Measurements from ENCODE around the gene PGLYRP4. TPM values are rescaled to one million over a fixed set of nuclear protein-coding genes. Genes with fewer than 3 reads are reported as not detected.

PGLYRP4 gene
- total and polyA plus RNA-seq, 9 donors: 0.74 TPM; not detected in 8

- Histone ChIP-seq H3K36me3 (ENCODE audit: control insufficient read depth, insufficient read depth, low read length) (no peaks in the 10 kb centered on the region), H3K4me1 (ENCODE audit: control insufficient read depth, insufficient read depth, low read length) (no peaks in the 10 kb centered on the region), H3K27ac (ENCODE audit: low read length) (no peak within 1 kb of the TSS), H3K27me3 (ENCODE audit: control insufficient read depth, insufficient read depth, low read length) (no peaks in the 10 kb centered on the region), H3K9me3 (replicated peaks; ENCODE audit: control insufficient read depth, low read depth, low read length) (no peaks in the 10 kb centered on the region), H3K4me3 (ENCODE audit: low read length) (no peak within 1 kb of the TSS)
- DNase-seq: no peak
- WGBS (ENCODE audit: insufficient coverage): no CpG with 5 or more reads among the region's 1 CpG
Measured at GRCh38 chr1:153375511-153375910, 26.9 kb upstream of the PGLYRP4 start, which contains the start of gene S100A12. TSS of gene S100A12 (minus strand) at chr1:153375621. CDS start at chr1:153374592, 1,029 bp downstream.

GRCh38 chr1:153374071-153374470, 25.4 kb upstream of the PGLYRP4 start:
- H3K4me1 ChIP-seq (ENCODE audit: control insufficient read depth, insufficient read depth, low read length): no peaks in the 10 kb centered on the region
- no peak overlapping the region for H3K4me3 ChIP-seq (ENCODE audit: low read length)
- no peak for DNase-seq
- H3K27ac ChIP-seq (ENCODE audit: low read length): no peak overlapping the region
- H3K27me3 ChIP-seq (ENCODE audit: control insufficient read depth, insufficient read depth, low read length): no peaks in the 10 kb centered on the region
- no CpG with 5 or more reads among the region's 2 CpGs for WGBS (ENCODE audit: insufficient coverage)
- H3K9me3 ChIP-seq (replicated peaks; ENCODE audit: control insufficient read depth, low read depth, low read length): no peaks in the 10 kb centered on the region
- no peaks in the 10 kb centered on the region for H3K36me3 ChIP-seq (ENCODE audit: control insufficient read depth, insufficient read depth, low read length)

- Histone ChIP-seq H3K36me3 (ENCODE audit: control insufficient read depth, insufficient read depth, low read length) (no peaks in the 10 kb centered on the region), H3K9me3 (replicated peaks; ENCODE audit: control insufficient read depth, low read depth, low read length) (no peaks in the 10 kb centered on the region), H3K4me1 (ENCODE audit: control insufficient read depth, insufficient read depth, low read length) (no peaks in the 10 kb centered on the region), H3K4me3 (ENCODE audit: low read length) (no peak overlapping the region), H3K27ac (ENCODE audit: low read length) (no peak overlapping the region), H3K27me3 (ENCODE audit: control insufficient read depth, insufficient read depth, low read length) (no peaks in the 10 kb centered on the region)
- WGBS (ENCODE audit: insufficient coverage): 83% methylated on average over 2 of the region's 2 CpGs
- no peak for DNase-seq
Measured at GRCh38 chr1:153372571-153372970, 23.9 kb upstream of the PGLYRP4 start.

GRCh38 chr1:153371231-153371630, 22.6 kb upstream of the PGLYRP4 start:
- Histone ChIP-seq H3K27me3 (ENCODE audit: control insufficient read depth, insufficient read depth, low read length) (no peaks in the 10 kb centered on the region), H3K9me3 (replicated peaks; ENCODE audit: control insufficient read depth, low read depth, low read length) (no peaks in the 10 kb centered on the region), H3K27ac (ENCODE audit: low read length) (no peak overlapping the region), H3K36me3 (ENCODE audit: control insufficient read depth, insufficient read depth, low read length) (no peaks in the 10 kb centered on the region), H3K4me1 (ENCODE audit: control insufficient read depth, insufficient read depth, low read length) (no peaks in the 10 kb centered on the region), H3K4me3 (ENCODE audit: low read length) (no peak overlapping the region)
- WGBS (ENCODE audit: insufficient coverage): no CpG with 5 or more reads among the region's 1 CpG
- no peak for DNase-seq

GRCh38 chr1:153370146-153370545, 21.5 kb upstream of the PGLYRP4 start:
- no peaks in the 10 kb centered on the region for H3K9me3 ChIP-seq (replicated peaks; ENCODE audit: control insufficient read depth, low read depth, low read length)
- no CpG with 5 or more reads among the region's 3 CpGs for WGBS (ENCODE audit: insufficient coverage)
- H3K27me3 ChIP-seq (ENCODE audit: control insufficient read depth, insufficient read depth, low read length): peaks cover 1% of the 10 kb centered on the region
- no peaks in the 10 kb centered on the region for H3K36me3 ChIP-seq (ENCODE audit: control insufficient read depth, insufficient read depth, low read length)
- H3K4me1 ChIP-seq (ENCODE audit: control insufficient read depth, insufficient read depth, low read length): no peaks in the 10 kb centered on the region
- no peak overlapping the region for H3K27ac ChIP-seq (ENCODE audit: low read length)
- DNase-seq: no peak
- H3K4me3 ChIP-seq (ENCODE audit: low read length): no peak overlapping the region

GRCh38 chr1:153368495-153368894, 19.9 kb upstream of the PGLYRP4 start:
- Histone ChIP-seq H3K4me1 (ENCODE audit: control insufficient read depth, insufficient read depth, low read length) (no peaks in the 10 kb centered on the region), H3K36me3 (ENCODE audit: control insufficient read depth, insufficient read depth, low read length) (no peaks in the 10 kb centered on the region), H3K27ac (ENCODE audit: low read length) (no peak overlapping the region), H3K4me3 (ENCODE audit: low read length) (no peak overlapping the region), H3K9me3 (replicated peaks; ENCODE audit: control insufficient read depth, low read depth, low read length) (no peaks in the 10 kb centered on the region), H3K27me3 (ENCODE audit: control insufficient read depth, insufficient read depth, low read length) (peaks cover 3% of the 10 kb centered on the region)
- WGBS (ENCODE audit: insufficient coverage): no CpG with 5 or more reads among the region's 2 CpGs
- DNase-seq: no peak

- H3K9me3 ChIP-seq (replicated peaks; ENCODE audit: control insufficient read depth, low read depth, low read length): no peaks in the 10 kb centered on the region
- H3K27ac ChIP-seq (ENCODE audit: low read length): no peak overlapping the region
- no peaks in the 10 kb centered on the region for H3K36me3 ChIP-seq (ENCODE audit: control insufficient read depth, insufficient read depth, low read length)
- no peak overlapping the region for H3K4me3 ChIP-seq (ENCODE audit: low read length)
- WGBS (ENCODE audit: insufficient coverage): 63% methylated on average over 2 of the region's 2 CpGs
- DNase-seq: no peak
- H3K4me1 ChIP-seq (ENCODE audit: control insufficient read depth, insufficient read depth, low read length): no peaks in the 10 kb centered on the region
- H3K27me3 ChIP-seq (ENCODE audit: control insufficient read depth, insufficient read depth, low read length): peaks cover 4% of the 10 kb centered on the region
Measured at GRCh38 chr1:153367090-153367489, 18.4 kb upstream of the PGLYRP4 start.

GRCh38 chr1:153366261-153366660, 17.6 kb upstream of the PGLYRP4 start:
- Histone ChIP-seq H3K4me1 (ENCODE audit: control insufficient read depth, insufficient read depth, low read length) (no peaks in the 10 kb centered on the region), H3K4me3 (ENCODE audit: low read length) (no peak overlapping the region), H3K36me3 (ENCODE audit: control insufficient read depth, insufficient read depth, low read length) (no peaks in the 10 kb centered on the region), H3K27me3 (ENCODE audit: control insufficient read depth, insufficient read depth, low read length) (peaks cover 4% of the 10 kb centered on the region), H3K9me3 (replicated peaks; ENCODE audit: control insufficient read depth, low read depth, low read length) (no peaks in the 10 kb centered on the region), H3K27ac (ENCODE audit: low read length) (no peak overlapping the region)
- WGBS (ENCODE audit: insufficient coverage): 54% methylated on average over 1 of the region's 6 CpGs
- no peak for DNase-seq

- Histone ChIP-seq H3K27me3 (ENCODE audit: control insufficient read depth, insufficient read depth, low read length) (peaks cover 4% of the 10 kb centered on the region), H3K4me1 (ENCODE audit: control insufficient read depth, insufficient read depth, low read length) (no peaks in the 10 kb centered on the region), H3K4me3 (ENCODE audit: low read length) (no peak overlapping the region), H3K27ac (ENCODE audit: low read length) (no peak overlapping the region), H3K36me3 (ENCODE audit: control insufficient read depth, insufficient read depth, low read length) (no peaks in the 10 kb centered on the region), H3K9me3 (replicated peaks; ENCODE audit: control insufficient read depth, low read depth, low read length) (no peaks in the 10 kb centered on the region)
- DNase-seq: no peak
- 73% methylated on average over 4 of the region's 8 CpGs for WGBS (ENCODE audit: insufficient coverage)
Measured at GRCh38 chr1:153365696-153366095, 17.1 kb upstream of the PGLYRP4 start.

GRCh38 chr1:153364766-153365666, 16.4 kb upstream of the PGLYRP4 start:
- H3K36me3 ChIP-seq (ENCODE audit: control insufficient read depth, insufficient read depth, low read length): no peaks in the 10 kb centered on the region
- DNase-seq: no peak

More at GRCh38 chr1:153364766-153365666, 16.4 kb upstream of the PGLYRP4 start:
- Histone ChIP-seq H3K4me3 (ENCODE audit: low read length) (no peak overlapping the region), H3K27me3 (ENCODE audit: control insufficient read depth, insufficient read depth, low read length) (peaks cover 4% of the 10 kb centered on the region), H3K4me1 (ENCODE audit: control insufficient read depth, insufficient read depth, low read length) (no peaks in the 10 kb centered on the region), H3K9me3 (replicated peaks; ENCODE audit: control insufficient read depth, low read depth, low read length) (no peaks in the 10 kb centered on the region), H3K27ac (ENCODE audit: low read length) (no peak overlapping the region)
- 73% methylated on average over 9 of the region's 12 CpGs for WGBS (ENCODE audit: insufficient coverage)

Data from muscle of leg (tissue), 11 donors.